H1 (cell line): ENCODE data around the gene RAP1A. TPM values are rescaled to one million over a fixed set of nuclear protein-coding genes. Genes with fewer than 3 reads are reported as not detected.

Experiments
- ATF3 ChIP-seq: IDR thresholded peaks from 2 replicates; pipeline ENCODE4 v1.6.1; 2011; ENCODE audit warnings: low read depth, mild to moderate bottlenecking, low read length; ENCODE audit not compliant: insufficient read depth
- BCL11A ChIP-seq, 2 experiments: IDR thresholded peaks; one replicate each; pipeline ENCODE4 v1.6.1; 2011; ENCODE audit warnings: low read depth in 2 of 2, low read length in 2 of 2, mild to moderate bottlenecking in 2 of 2
- CEBPB ChIP-seq: IDR thresholded peaks from 2 replicates; pipeline ENCODE4 v1.6.1; 2012; ENCODE audit warnings: low read depth, low read length
- CHD7 ChIP-seq: fragments of 300-600 bp; sonication (generic); IDR thresholded peaks from 2 replicates; pipeline ENCODE4 v1.7.1; 2012; ENCODE audit warnings: low read length, moderate library complexity, mild to moderate bottlenecking, inconsistent platforms; ENCODE audit not compliant: insufficient replicate concordance
- CTBP2 ChIP-seq: IDR thresholded peaks from 2 replicates; pipeline ENCODE4 v1.7.0; 2011; ENCODE audit warnings: borderline replicate concordance, mild to moderate bottlenecking, moderate library complexity, mixed read lengths, low read length; ENCODE audit not compliant: insufficient read depth, insufficient read length
- GTF2F1 ChIP-seq: IDR thresholded peaks from 2 replicates; pipeline ENCODE4 v1.6.1; 2012; ENCODE audit warnings: low read depth, low read length, improper control_type of control experiment, borderline replicate concordance
- JUND ChIP-seq: IDR thresholded peaks from 2 replicates; pipeline ENCODE4 v1.6.1; 2011; ENCODE audit warnings: mild to moderate bottlenecking, improper control_type of control experiment, low read length
- KDM1A ChIP-seq: fragments of 200-600, 300-600 bp; sonication (generic); IDR thresholded peaks from 2 replicates; pipeline ENCODE4 v1.7.1; 2016; ENCODE audit warnings: mild to moderate bottlenecking, low read length, borderline replicate concordance
- NANOG ChIP-seq: IDR thresholded peaks from 2 replicates; pipeline ENCODE4 v1.6.1; 2011; ENCODE audit warnings: low read length, low read depth, mild to moderate bottlenecking, inconsistent platforms; ENCODE audit not compliant: insufficient read depth, poor library complexity, severe bottlenecking
- RBBP5 ChIP-seq: IDR thresholded peaks from 2 replicates; pipeline ENCODE4 v1.7.1; 2012; ENCODE audit warnings: low read depth, mild to moderate bottlenecking, inconsistent platforms, low read length, moderate library complexity, borderline replicate concordance
- SP2 ChIP-seq: IDR thresholded peaks from 2 replicates; pipeline ENCODE4 v1.6.1; 2012; ENCODE audit warnings: mild to moderate bottlenecking, low read length, inconsistent platforms
- TCF12 ChIP-seq: IDR thresholded peaks from 2 replicates; pipeline ENCODE4 v1.6.1; 2011; ENCODE audit warnings: low read depth, mild to moderate bottlenecking, low read length
- polyA plus RNA-seq, 7 experiments: library from polyadenylated mRNA; depleted of rRNA in 3 of 7; stranded (reverse) in 5 of 7; unstranded in 2 of 7; fragments of >200 nt in 5 of 7; fragments of 200-250 nt in 2 of 7; gene quantifications; 1 replicate in 5 of 7; 2 replicates in 1 of 7; 4 replicates in 1 of 7; pipeline versions ENCODE4 v1.2.1 to v1.2.3, GENCODE V29; 2011 to 2013; ENCODE audit warnings: missing spikeins in 2 of 7, mixed read lengths in 2 of 7
- total RNA-seq: library from RNA; stranded (reverse); fragmentation: NEBNext Ultra II Directional; extraction: Animal tissue kit (Norgen Biotek cat#: 25700); gene quantifications from 2 replicates; pipeline ENCODE4 v1.2.1, GENCODE V29; 2021

Gene RAP1A
- total and polyA plus RNA-seq, 2 of the 8 experiments (the other 6 are each of a cell fraction or from before 2014, with no cell fraction given) = 10.9 to 35.8 TPM

DNA sequence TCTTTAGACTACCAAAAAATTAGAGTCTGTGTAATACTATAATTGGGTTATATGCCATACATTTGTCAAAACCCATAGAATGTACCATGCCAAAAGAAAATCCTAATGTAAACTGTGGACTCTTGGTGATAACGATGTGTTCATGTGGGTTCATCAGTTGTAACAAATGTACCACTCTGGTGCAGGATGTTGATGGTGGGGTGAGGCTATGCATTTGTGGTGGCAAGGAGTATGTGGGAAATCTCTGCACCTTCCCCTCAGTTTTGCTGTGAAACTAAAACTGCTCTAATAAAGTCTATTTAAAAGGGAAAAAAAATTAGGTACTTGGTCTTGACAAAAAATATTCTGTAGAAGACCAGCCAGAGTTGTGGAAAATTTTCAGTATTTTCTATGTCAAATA, 76.2 kb downstream of the RAP1A start (continued):
- no peak for TF ChIP-seq CHD7
- TF ChIP-seq RBBP5 = no peak
- no peak for TF ChIP-seq SP2
- TF ChIP-seq JUND = no peak
- TF ChIP-seq NANOG = no peak
- no peak for TF ChIP-seq KDM1A
- TF ChIP-seq CEBPB = no peak
- TF ChIP-seq TCF12 = no peak
- no peak for TF ChIP-seq CTBP2
- TF ChIP-seq ATF3 = no peak
- no peak for TF ChIP-seq BCL11A (IDR thresholded peaks at IDR 0.05; ENCODE audit: low read depth in 2 of 2, low read length in 2 of 2)
- TF ChIP-seq GTF2F1 = no peak
